ENCODE data around the gene MRFAP1L1. TPM values are rescaled to one million over a fixed set of nuclear protein-coding genes. Genes with fewer than 3 reads are reported as not detected.
A peak's percentile ranks its signal among the peaks of the same experiment; 100 is the strongest.
"Not testable (repeated sequence)": the region's sequence is repeated elsewhere in the genome, so short reads cannot be mapped to it uniquely, and the experiment has no call there.

The MRFAP1L1 gene
- total RNA-seq, 1 donor from 2014 or later: 141 TPM

DNA sequence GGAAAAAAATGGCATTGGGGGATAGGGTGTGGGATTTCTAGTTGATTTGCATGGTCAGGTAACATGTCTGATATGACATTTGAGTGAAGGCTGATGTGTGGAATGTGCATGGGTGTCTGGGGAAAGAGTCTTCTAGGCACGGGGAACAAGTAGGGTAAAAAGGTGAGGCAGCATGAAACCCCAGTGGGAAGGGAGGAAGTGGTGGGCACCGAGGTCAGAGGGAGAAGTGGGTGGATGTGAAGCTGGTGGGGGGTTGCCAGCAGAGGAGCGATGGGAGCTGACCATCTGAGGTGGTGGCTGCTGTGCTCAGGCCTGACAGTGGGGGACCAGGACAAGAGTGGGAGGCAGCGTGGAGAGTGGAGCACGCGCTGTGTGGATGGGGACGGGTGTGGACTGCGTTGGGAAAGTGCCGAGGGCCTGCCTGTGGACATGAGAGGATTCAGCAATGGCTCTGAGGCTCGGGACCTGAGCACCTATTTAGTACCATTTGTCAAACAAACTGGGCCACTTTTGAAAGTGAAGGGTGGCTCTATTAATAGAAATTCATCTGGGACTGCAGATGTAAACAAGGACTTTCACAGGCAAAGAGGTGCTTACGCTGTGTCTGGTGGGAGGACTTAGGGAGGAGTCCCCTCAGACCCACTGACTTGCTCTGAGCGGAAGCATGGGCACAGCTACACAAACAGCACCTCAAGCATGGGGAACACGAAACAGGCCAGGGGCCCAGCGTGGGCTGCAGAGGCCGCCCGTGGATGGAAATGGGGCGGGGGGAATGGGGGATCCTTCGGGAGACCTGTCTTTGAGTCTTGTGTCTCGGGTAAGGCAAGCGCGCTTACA, 32.7 kb downstream of the MRFAP1L1 start:
- Histone ChIP-seq H3K4me3 (no peak overlapping the region), H2AFZ (replicated peaks) (no peak overlapping the region), H4K20me1 (ENCODE audit: low read depth) (peaks cover 29% of the 10 kb centered on the region), H3K4me1 (peaks cover 21% of the 10 kb centered on the region), H3K36me3 (peaks cover 4% of the 10 kb centered on the region), H3K27ac (no peak overlapping the region), H3K79me2 (ENCODE audit: low read depth) (peaks cover 38% of the 10 kb centered on the region), H3K27me3 (no peaks in the 10 kb centered on the region), H3F3A (ENCODE audit: low read depth) (peaks cover 4% of the 10 kb centered on the region), H3K9ac (peak overlapping the region; percentile 28), H3K4me2 (peak overlapping the region; percentile 94), H3K9me3 (ENCODE audit: low read depth) (no peaks in the 10 kb centered on the region)
- Mint-ChIP-seq H3K36me3 (peaks cover 28% of the 10 kb centered on the region), H3K4me1 (peaks cover 34% of the 10 kb centered on the region), H3K27ac (peak overlapping the region; percentile 1), H3K9me3 (peaks cover 3% of the 10 kb centered on the region), H3K27me3 (ENCODE audit: insufficient read depth, low read depth) (peaks cover 9% of the 10 kb centered on the region), H3K4me3 (peak overlapping the region; percentile 19)
- TF ChIP-seq EZH2phosphoT487 (IDR thresholded peaks at IDR 0.05) (no peak), EZH2 (IDR thresholded peaks at IDR 0.05) (no peak)
- TF ChIP-seq, protein P1, sequence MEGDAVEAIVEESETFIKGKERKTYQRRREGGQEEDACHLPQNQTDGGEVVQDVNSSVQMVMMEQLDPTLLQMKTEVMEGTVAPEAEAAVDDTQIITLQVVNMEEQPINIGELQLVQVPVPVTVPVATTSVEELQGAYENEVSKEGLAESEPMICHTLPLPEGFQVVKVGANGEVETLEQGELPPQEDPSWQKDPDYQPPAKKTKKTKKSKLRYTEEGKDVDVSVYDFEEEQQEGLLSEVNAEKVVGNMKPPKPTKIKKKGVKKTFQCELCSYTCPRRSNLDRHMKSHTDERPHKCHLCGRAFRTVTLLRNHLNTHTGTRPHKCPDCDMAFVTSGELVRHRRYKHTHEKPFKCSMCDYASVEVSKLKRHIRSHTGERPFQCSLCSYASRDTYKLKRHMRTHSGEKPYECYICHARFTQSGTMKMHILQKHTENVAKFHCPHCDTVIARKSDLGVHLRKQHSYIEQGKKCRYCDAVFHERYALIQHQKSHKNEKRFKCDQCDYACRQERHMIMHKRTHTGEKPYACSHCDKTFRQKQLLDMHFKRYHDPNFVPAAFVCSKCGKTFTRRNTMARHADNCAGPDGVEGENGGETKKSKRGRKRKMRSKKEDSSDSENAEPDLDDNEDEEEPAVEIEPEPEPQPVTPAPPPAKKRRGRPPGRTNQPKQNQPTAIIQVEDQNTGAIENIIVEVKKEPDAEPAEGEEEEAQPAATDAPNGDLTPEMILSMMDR (IDR thresholded peaks at IDR 0.05): no peak
- no peak for DNase-seq (ENCODE audit: low spot score)

DNA sequence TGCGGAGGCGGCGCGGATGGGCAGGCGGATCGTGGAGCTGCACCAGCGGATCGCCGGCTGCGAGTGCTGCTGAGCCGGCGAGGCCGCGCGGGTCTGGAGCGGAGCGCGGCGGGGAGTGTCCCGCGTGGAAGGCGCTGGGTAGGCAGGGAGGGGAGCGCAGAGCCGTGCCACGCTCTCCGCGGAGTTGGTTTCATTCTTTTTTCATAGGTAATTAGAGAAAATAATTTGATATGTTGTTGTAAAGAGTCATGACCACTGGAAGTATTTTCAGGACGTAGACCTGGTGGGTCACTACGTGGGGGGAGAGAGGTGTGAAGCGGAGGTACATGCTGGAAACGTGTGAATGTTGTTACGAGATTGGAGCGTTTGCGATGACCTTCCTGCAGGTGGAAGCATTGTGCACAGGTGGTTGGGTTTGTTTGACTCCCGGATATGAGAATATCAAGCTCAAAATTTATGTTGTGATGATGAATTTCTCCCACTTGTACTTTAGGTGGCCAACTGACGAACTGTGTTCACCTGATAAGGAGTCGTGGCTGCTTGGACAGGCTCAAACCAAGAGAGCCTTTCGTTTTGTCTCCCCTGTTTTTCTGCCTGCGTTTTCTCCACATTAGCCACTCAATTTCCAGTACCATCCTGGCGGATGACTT, 35.0 kb downstream of the MRFAP1L1 start:
- Histone ChIP-seq H3F3A (ENCODE audit: low read depth) (peaks cover 4% of the 10 kb centered on the region), H3K4me2 (peak overlapping the region; percentile 94), H3K36me3 (peaks cover 4% of the 10 kb centered on the region), H3K27ac (no peak overlapping the region), H2AFZ (replicated peaks) (peak overlapping the region; percentile 44), H3K9ac (peak overlapping the region; percentile 50), H3K4me3 (peak overlapping the region; percentile 83), H3K4me1 (peaks cover 21% of the 10 kb centered on the region), H4K20me1 (ENCODE audit: low read depth) (peaks cover 29% of the 10 kb centered on the region), H3K9me3 (ENCODE audit: low read depth) (no peaks in the 10 kb centered on the region), H3K27me3 (no peaks in the 10 kb centered on the region), H3K79me2 (ENCODE audit: low read depth) (peaks cover 38% of the 10 kb centered on the region)
- H3K36me3 Mint-ChIP-seq: peaks cover 32% of the 10 kb centered on the region
- peak overlapping the region; percentile 90 for H3K4me3 Mint-ChIP-seq
- peak; percentile 24 for TF ChIP-seq EZH2 (IDR thresholded peaks at IDR 0.05)
- TF ChIP-seq, protein P1 (IDR thresholded peaks at IDR 0.05): peak; percentile 51
- TF ChIP-seq EZH2phosphoT487 (IDR thresholded peaks at IDR 0.05): no peak
- peaks cover 9% of the 10 kb centered on the region for H3K27me3 Mint-ChIP-seq (ENCODE audit: insufficient read depth, low read depth)
- H3K9me3 Mint-ChIP-seq: peaks cover 3% of the 10 kb centered on the region
- no peak overlapping the region for H3K27ac Mint-ChIP-seq
- peaks cover 34% of the 10 kb centered on the region for H3K4me1 Mint-ChIP-seq
- DNase-seq (ENCODE audit: low spot score): peak; percentile 40

DNA sequence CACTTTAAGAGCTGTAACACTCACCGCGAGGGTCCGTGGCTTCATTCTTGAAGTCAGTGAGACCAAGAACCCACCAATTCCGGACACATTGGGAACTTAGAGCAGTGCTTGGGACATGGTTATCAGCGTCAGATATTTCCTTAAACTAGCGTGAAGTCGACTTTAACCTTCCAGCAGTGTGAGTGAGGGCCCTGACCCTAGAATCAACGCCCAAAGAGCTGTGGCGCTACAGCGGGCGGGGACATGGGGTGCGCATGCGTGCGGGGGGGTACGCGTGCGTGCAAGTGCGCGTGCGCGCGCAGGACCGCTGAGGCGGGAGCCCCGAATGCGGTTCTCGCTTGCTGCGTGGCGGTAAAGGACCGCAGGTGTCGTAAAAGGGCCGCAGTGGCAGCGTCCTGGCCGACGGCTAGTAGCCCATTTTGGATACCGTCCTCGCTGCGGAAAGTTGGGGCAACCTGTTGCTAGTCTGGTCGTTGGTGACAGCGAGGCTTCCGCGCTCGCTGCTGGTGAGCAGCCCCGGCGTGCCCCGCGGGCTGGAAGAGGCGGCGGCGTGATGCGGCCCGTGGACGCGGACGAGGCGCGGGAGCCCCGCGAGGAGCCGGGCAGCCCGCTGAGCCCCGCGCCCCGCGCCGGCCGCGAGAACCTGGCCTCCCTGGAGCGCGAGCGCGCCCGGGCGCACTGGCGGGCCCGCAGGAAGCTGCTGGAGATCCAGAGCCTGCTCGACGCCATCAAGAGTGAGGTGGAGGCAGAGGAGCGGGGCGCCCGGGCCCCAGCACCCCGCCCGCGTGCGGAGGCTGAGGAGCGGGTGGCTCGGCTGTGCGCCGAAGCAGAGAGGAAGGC, 35.8 kb downstream of the MRFAP1L1 start:
- no peaks in the 10 kb centered on the region for H3K9me3 ChIP-seq (ENCODE audit: low read depth)
- H3K36me3 ChIP-seq: peaks cover 4% of the 10 kb centered on the region
- H3K4me3 Mint-ChIP-seq: peak overlapping the region; percentile 90
- no peak overlapping the region for H3K27ac ChIP-seq
- peak; percentile 98 for DNase-seq (ENCODE audit: low spot score)
- peaks cover 34% of the 10 kb centered on the region for H3K4me1 Mint-ChIP-seq
- H3K9ac ChIP-seq: peak overlapping the region; percentile 50
- H3K27me3 ChIP-seq: no peaks in the 10 kb centered on the region
- peak overlapping the region; percentile 83 for H3K4me3 ChIP-seq
- peak overlapping the region; percentile 44 for H2AFZ ChIP-seq (replicated peaks)
- H3K27ac Mint-ChIP-seq: peak overlapping the region; percentile 99
- H3K4me1 ChIP-seq: peaks cover 21% of the 10 kb centered on the region
- H3K9me3 Mint-ChIP-seq: peaks cover 3% of the 10 kb centered on the region
- H4K20me1 ChIP-seq (ENCODE audit: low read depth): peaks cover 29% of the 10 kb centered on the region
- peaks cover 38% of the 10 kb centered on the region for H3K79me2 ChIP-seq (ENCODE audit: low read depth)
- peak overlapping the region; percentile 94 for H3K4me2 ChIP-seq
- H3K27me3 Mint-ChIP-seq (ENCODE audit: insufficient read depth, low read depth): peaks cover 9% of the 10 kb centered on the region
- H3F3A ChIP-seq (ENCODE audit: low read depth): peaks cover 4% of the 10 kb centered on the region
- TF ChIP-seq EZH2phosphoT487 (IDR thresholded peaks at IDR 0.05): no peak
- TF ChIP-seq, protein P1 (IDR thresholded peaks at IDR 0.05): no peak
- no peak for TF ChIP-seq EZH2 (IDR thresholded peaks at IDR 0.05)
- peaks cover 32% of the 10 kb centered on the region for H3K36me3 Mint-ChIP-seq

DNA sequence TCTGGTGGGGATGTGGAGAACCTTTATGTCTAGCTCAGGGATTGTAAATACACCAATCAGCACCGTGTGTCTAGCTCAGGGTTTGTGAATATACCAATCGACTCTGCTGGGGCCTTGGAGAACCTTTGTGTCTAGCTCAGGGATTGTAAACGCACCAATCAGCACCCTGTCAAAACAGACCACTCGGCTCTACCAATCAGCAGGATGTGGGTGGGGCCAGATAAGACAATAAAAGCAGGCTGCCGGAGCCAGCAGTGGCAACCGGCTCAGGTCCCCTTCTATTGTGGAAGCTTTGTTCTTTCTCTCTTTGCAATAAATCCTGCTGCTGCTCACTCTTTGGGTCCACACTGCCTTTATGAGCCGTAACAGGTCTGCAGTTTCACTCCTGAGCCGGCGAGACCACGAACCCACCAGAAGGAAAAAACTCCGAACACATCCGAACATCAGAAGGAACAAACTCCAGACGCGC, 36.4 kb downstream of the MRFAP1L1 start:
- Histone ChIP-seq H3K4me2 (peak overlapping the region; percentile 94), H4K20me1 (ENCODE audit: low read depth) (peaks cover 29% of the 10 kb centered on the region), H2AFZ (replicated peaks) (peak overlapping the region; percentile 44), H3K4me3 (peak overlapping the region; percentile 83), H3K79me2 (ENCODE audit: low read depth) (peaks cover 38% of the 10 kb centered on the region), H3K4me1 (peaks cover 21% of the 10 kb centered on the region)
- H3K36me3 ChIP-seq; H3K27me3 ChIP-seq; DNase-seq (ENCODE audit: low spot score); H3K9me3 ChIP-seq (ENCODE audit: low read depth); H3K9me3 Mint-ChIP-seq; H3K27me3 Mint-ChIP-seq (ENCODE audit: insufficient read depth, low read depth); H3F3A ChIP-seq (ENCODE audit: low read depth); H3K27ac ChIP-seq; H3K9ac ChIP-seq: not testable (repeated sequence)
- H3K36me3 Mint-ChIP-seq: peaks cover 28% of the 10 kb centered on the region
- peak overlapping the region; percentile 90 for H3K4me3 Mint-ChIP-seq
- H3K27ac Mint-ChIP-seq: peak overlapping the region; percentile 99
- H3K4me1 Mint-ChIP-seq: peaks cover 34% of the 10 kb centered on the region

Measured in neural progenitor cell (in vitro differentiated cells).